HG02571 (cell line): ENCODE data around the gene LRRC23.

Source experiments
- ATAC-seq: cut with Tn5 transposase; IDR thresholded peaks from one replicate; pipeline ENCODE4 v1.9.1; 2021; ENCODE audit warnings: mild to moderate bottlenecking, moderate library complexity; ENCODE audit not compliant: unreplicated experiment

LRRC23 gene

GRCh38 chr12:6942331-6942665 is 37.7 kb downstream of the LRRC23 start:
- no peak for ATAC-seq

GRCh38 chr12:6943389-6943721 is 38.7 kb downstream of the LRRC23 start:
- ATAC-seq = peak; percentile 24

- peak; percentile 33 for ATAC-seq
Observed at GRCh38 chr12:6943722-6944380, 39.2 kb downstream of the LRRC23 start, which contains the start of the genes C12orf57 and RNU7-1. Gene C12orf57, plus strand, starts transcription at chr12:6944022. Its CDS starts 100 bp downstream, at chr12:6944122. Gene RNU7-1, plus strand, starts transcription at chr12:6943816.

GRCh38 chr12:6944381-6945186 is 40.0 kb downstream of the LRRC23 start:
- peak; percentile 42 for ATAC-seq

GRCh38 chr12:6945613-6946012 is 41.0 kb downstream of the LRRC23 start:
- no peak for ATAC-seq

GRCh38 chr12:6946033-6946919 is 41.7 kb downstream of the LRRC23 start:
- no peak for ATAC-seq

GRCh38 chr12:6946920-6947374 is 42.3 kb downstream of the LRRC23 start:
- no peak for ATAC-seq

GRCh38 chr12:6947615-6948014 is 43.0 kb downstream of the LRRC23 start:
- no peak for ATAC-seq

GRCh38 chr12:6948873-6949594 is 44.4 kb downstream of the LRRC23 start:
- ATAC-seq = no peak

GRCh38 chr12:6950401-6950801 is 45.8 kb downstream of the LRRC23 start:
- no peak for ATAC-seq

GRCh38 chr12:6950811-6951540 is 46.4 kb downstream of the LRRC23 start, which contains the start of gene PTPN6:
Gene PTPN6, plus strand, starts transcription at chr12:6951356. Its CDS starts 157 bp downstream, at chr12:6951513.
- ATAC-seq = no peak

GRCh38 chr12:6951551-6952120 is 47.0 kb downstream of the LRRC23 start:
- ATAC-seq = no peak

GRCh38 chr12:6952121-6952862 is 47.7 kb downstream of the LRRC23 start:
- no peak for ATAC-seq

GRCh38 chr12:6952863-6953441 is 48.3 kb downstream of the LRRC23 start:
- ATAC-seq = no peak

- peak; percentile 44 for ATAC-seq
Observed at GRCh38 chr12:6953442-6954315, 49.1 kb downstream of the LRRC23 start.

GRCh38 chr12:6954316-6955107 is 49.9 kb downstream of the LRRC23 start:
- no peak for ATAC-seq
